Panc1 (cell line): ENCODE results near the gene RADIL. TPM values are rescaled to one million over a fixed set of nuclear protein-coding genes. Genes with fewer than 3 reads are reported as not detected.

Experiments
- ATAC-seq: fragments of 200-7000 bp; cut with Tn5 transposase; 2 replicates; pipeline ENCODE4 v1.9.1; 2020; ENCODE audit warnings: mild to moderate bottlenecking, moderate library complexity
- BruUV-seq: library from RNA; stranded (reverse); fragments of 400-500 nt; replicated peaks from 2 replicates; lab custom pipeline; 2021; lab: Mats Ljungman, UMichigan
- CTCF ChIA-PET: fragments of 300-600 bp; sonication (Branson Sonifier 250); formaldehyde crosslinking; loops from one replicate; lab custom pipeline; 2022; ENCODE audit warnings: antibody characterized with exemption; lab: Charles Lee
- POLR2A ChIA-PET: fragments of 300-600 bp; sonication (Branson Sonifier 250); formaldehyde crosslinking; loops from one replicate; lab custom pipeline; 2022; ENCODE audit warnings: antibody characterized with exemption; lab: Charles Lee
- DNase-seq: peaks from one replicate; pipeline ENCODE4 v3.0.0-alpha.2; 2010; ENCODE audit warnings: low read depth, low spot score
- H3K27ac ChIP-seq: 2 replicates; pipeline ENCODE4 v1.5.1; 2011; ENCODE audit warnings: mild to moderate bottlenecking, low read length, inconsistent platforms
- H3K27me3 ChIP-seq: fragments of 200-500 bp; sonication (Bioruptor generic); 2 replicates; pipeline ENCODE4 v1.6.0; 2014; ENCODE audit warnings: low read length, inconsistent platforms; ENCODE audit not compliant: control insufficient read depth, insufficient read depth
- H3K36me3 ChIP-seq: fragments of 200-500 bp; sonication (Bioruptor generic); 2 replicates; pipeline ENCODE4 v1.5.1; 2014; ENCODE audit warnings: inconsistent platforms, mild to moderate bottlenecking, low read length, moderate library complexity; ENCODE audit not compliant: control insufficient read depth, insufficient read depth
- H3K4me1 ChIP-seq: 2 replicates; pipeline ENCODE4 v1.5.1; 2011; ENCODE audit warnings: inconsistent platforms, mild to moderate bottlenecking, low read length, moderate library complexity; ENCODE audit not compliant: control insufficient read depth, insufficient read depth
- H3K4me3 ChIP-seq, 2 experiments: 2 replicates each; pipeline ENCODE4 v1.5.1; 2011 to 2012; ENCODE audit warnings: low read depth in 2 of 2, low read length in 2 of 2, mild to moderate bottlenecking in 2 of 2, inconsistent platforms in 1 of 2, moderate library complexity in 1 of 2
- H3K9me3 ChIP-seq: fragments of 200-500 bp; sonication (Bioruptor generic); 2 replicates; pipeline ENCODE4 v1.5.1; 2014; ENCODE audit warnings: low read depth, mild to moderate bottlenecking, inconsistent platforms, low read length, moderate library complexity; ENCODE audit not compliant: control insufficient read depth, insufficient read depth
- CTCF ChIP-seq: fragments of 450-650 bp; IDR thresholded peaks from 2 replicates; pipeline ENCODE4 v1.5.1; 2017; ENCODE audit warnings: mild to moderate bottlenecking
- POLR2AphosphoS5 ChIP-seq: IDR thresholded peaks from 2 replicates; pipeline ENCODE4 v1.6.1; 2012; ENCODE audit warnings: mild to moderate bottlenecking, low read depth, low read length, moderate library complexity
- SIN3A ChIP-seq: IDR thresholded peaks from 2 replicates; pipeline ENCODE4 v1.6.1; 2012; ENCODE audit warnings: low read depth, mild to moderate bottlenecking, low read length, moderate library complexity, borderline replicate concordance; ENCODE audit not compliant: insufficient read depth
- TCF7L2 ChIP-seq: IDR thresholded peaks from 2 replicates; pipeline ENCODE4 v1.6.1; 2011; ENCODE audit warnings: mild to moderate bottlenecking, low read depth, low read length, inconsistent platforms
- in situ Hi-C: cut with HindIII; loops from 2 replicates; pipeline ENCODE4 v1.10.0; 2016; ENCODE audit warnings: low sequenced_read_pairs, low pct_unique_long_range_greater_than_20kb
- intact Hi-C: fragments of 100-400 bp; cut with micrococcal nuclease; formaldehyde crosslinking; loops from one replicate; pipeline ENCODE4 v1.10.0; 2022; ENCODE audit not compliant: unreplicated experiment
- total RNA-seq: library from RNA; stranded (reverse); gene quantifications from one replicate; pipeline ENCODE4 v1.2.1, GENCODE V29; 2021; ENCODE audit not compliant: unreplicated experiment
- TF ChIP-seq, protein P1 (sequence below), 2 experiments: IDR thresholded peaks; 2 replicates each; pipeline ENCODE4 v1.6.1; 2011 to 2012; ENCODE audit warnings: low read depth in 2 of 2, control low read depth in 1 of 2, low read length in 1 of 2, mild to moderate bottlenecking in 1 of 2, moderate library complexity in 1 of 2; ENCODE audit not compliant: insufficient read depth in 1 of 2

Gene RADIL
- total RNA-seq, 1 experiment from 2014 or later = 1.3 TPM

GRCh38 chr7:4769761-4770160 lies 113.8 kb downstream of the RADIL start:
- Histone ChIP-seq H3K4me3 (no peak overlapping the region), H3K36me3 (peaks cover 2% of the 10 kb centered on the region; the same call in 1 of the 2 replicates), H3K9me3 (no peaks in the 10 kb centered on the region), H3K27ac (no peak overlapping the region), H3K4me1 (peaks cover 17% of the 10 kb centered on the region), H3K27me3 (no peaks in the 10 kb centered on the region)
- TF ChIP-seq, protein P1, sequence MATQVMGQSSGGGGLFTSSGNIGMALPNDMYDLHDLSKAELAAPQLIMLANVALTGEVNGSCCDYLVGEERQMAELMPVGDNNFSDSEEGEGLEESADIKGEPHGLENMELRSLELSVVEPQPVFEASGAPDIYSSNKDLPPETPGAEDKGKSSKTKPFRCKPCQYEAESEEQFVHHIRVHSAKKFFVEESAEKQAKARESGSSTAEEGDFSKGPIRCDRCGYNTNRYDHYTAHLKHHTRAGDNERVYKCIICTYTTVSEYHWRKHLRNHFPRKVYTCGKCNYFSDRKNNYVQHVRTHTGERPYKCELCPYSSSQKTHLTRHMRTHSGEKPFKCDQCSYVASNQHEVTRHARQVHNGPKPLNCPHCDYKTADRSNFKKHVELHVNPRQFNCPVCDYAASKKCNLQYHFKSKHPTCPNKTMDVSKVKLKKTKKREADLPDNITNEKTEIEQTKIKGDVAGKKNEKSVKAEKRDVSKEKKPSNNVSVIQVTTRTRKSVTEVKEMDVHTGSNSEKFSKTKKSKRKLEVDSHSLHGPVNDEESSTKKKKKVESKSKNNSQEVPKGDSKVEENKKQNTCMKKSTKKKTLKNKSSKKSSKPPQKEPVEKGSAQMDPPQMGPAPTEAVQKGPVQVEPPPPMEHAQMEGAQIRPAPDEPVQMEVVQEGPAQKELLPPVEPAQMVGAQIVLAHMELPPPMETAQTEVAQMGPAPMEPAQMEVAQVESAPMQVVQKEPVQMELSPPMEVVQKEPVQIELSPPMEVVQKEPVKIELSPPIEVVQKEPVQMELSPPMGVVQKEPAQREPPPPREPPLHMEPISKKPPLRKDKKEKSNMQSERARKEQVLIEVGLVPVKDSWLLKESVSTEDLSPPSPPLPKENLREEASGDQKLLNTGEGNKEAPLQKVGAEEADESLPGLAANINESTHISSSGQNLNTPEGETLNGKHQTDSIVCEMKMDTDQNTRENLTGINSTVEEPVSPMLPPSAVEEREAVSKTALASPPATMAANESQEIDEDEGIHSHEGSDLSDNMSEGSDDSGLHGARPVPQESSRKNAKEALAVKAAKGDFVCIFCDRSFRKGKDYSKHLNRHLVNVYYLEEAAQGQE (IDR thresholded peaks at IDR 0.05; ENCODE audit: insufficient read depth in 1 of 2, low read depth in 2 of 2, low read length in 1 of 2) = no peak
- TF ChIP-seq POLR2AphosphoS5 (no peak), SIN3A (no peak), CTCF (no peak), TCF7L2 (no peak)
- in situ Hi-C loops = no loop called here
- no peak for DNase-seq
- TSS peak; percentile 77 for BruUV-seq
- POLR2A ChIA-PET = interaction anchor here (0.5 kb wide), 1 partner anchor 76 kb away, joined by 9 read pairs; no protein-coding TSS in a partner anchor
- CTCF ChIA-PET = no interaction called here
- ATAC-seq = no peak
- intact Hi-C loops = no loop called here

- Histone ChIP-seq H3K27ac (no peak overlapping the region), H3K4me1 (peaks cover 8% of the 10 kb centered on the region; the same call in 1 of the 2 replicates), H3K9me3 (no peaks in the 10 kb centered on the region), H3K4me3 (no peak overlapping the region), H3K36me3 (peaks cover 2% of the 10 kb centered on the region; the same call in 1 of the 2 replicates), H3K27me3 (no peaks in the 10 kb centered on the region)
- in situ Hi-C loops (no loop called here), intact Hi-C loops (no loop called here)
- TF ChIP-seq SIN3A (no peak), CTCF (no peak), POLR2AphosphoS5 (no peak), TCF7L2 (no peak)
- TF ChIP-seq, protein P1 (IDR thresholded peaks at IDR 0.05; ENCODE audit: insufficient read depth in 1 of 2, low read depth in 2 of 2, low read length in 1 of 2) = no peak
- BruUV-seq = no TSS peak
- CTCF ChIA-PET = no interaction called here
- ATAC-seq = no peak
- DNase-seq = no peak
- POLR2A ChIA-PET = no interaction called here
These were observed 114.6 kb downstream of the RADIL start for GRCh38 chr7:4768597-4769569.
